Measurements from ENCODE around the gene DNAJB6. TPM values are rescaled to one million over a fixed set of nuclear protein-coding genes. Genes with fewer than 3 reads are reported as not detected.

DNAJB6 gene
- polyA plus RNA-seq, 3 donors = 66.6 to 117 (median 116) TPM

DNA sequence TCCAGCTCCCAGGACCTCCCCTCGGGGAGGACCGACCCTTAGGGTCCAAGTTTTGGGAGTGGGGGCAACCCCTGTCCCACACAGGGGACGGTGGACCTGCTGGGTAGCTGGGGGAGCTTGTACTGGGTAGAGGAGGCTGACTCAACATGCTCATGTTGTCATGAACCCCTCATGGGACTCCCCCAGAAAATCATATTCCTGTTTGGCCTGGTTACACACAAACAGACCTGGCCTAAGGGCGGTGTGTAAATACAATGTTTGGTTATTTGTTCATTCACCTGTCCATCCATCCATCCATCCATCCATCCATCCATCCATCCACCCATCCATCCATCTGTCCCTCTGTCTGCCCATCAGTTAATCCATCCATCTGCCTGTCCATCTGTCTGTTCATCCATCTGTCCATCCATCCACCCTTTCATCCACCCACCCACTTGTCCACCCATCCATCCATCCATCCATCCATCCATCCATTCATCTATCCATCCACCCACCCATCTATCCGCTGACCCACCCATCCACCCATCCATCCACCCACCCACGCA is 92.9 kb downstream of the DNAJB6 start:
- 77% methylated on average over 3 of the region's 6 CpGs for WGBS (ENCODE audit: insufficient coverage)
- Histone ChIP-seq H3K79me2 (ENCODE audit: insufficient read depth, low read length) (no peaks in the 10 kb centered on the region), H2AFZ (ENCODE audit: insufficient read depth, low read depth, low read length, poor library complexity, severe bottlenecking) (no peak overlapping the region), H3K4me2 (replicated peaks; ENCODE audit: extremely low read depth, low read length, poor library complexity, severe bottlenecking) (no peak overlapping the region), H3K9me3 (replicated peaks in 1 of 2; ENCODE audit: control insufficient read depth in 1 of 2, insufficient read depth in 1 of 2, low read length in 2 of 2) (no peaks in the 10 kb centered on the region), H3K4me1 (ENCODE audit: control insufficient read depth in 1 of 2, insufficient read depth in 2 of 2, low read length in 2 of 2) (peaks cover 7 to 8% of the 10 kb centered on the region in 2 donors), H3K36me3 (replicated peaks in 1 of 2; ENCODE audit: control insufficient read depth in 1 of 2, insufficient read depth in 2 of 2, low read length in 2 of 2) (no peaks in the 10 kb centered on the region), H3K4me3 (replicated peaks in 1 of 3; ENCODE audit: low read depth in 2 of 3, low read length in 3 of 3) (no peak overlapping the region), H4K20me1 (ENCODE audit: insufficient read depth, low read length) (no peaks in the 10 kb centered on the region), H3K9ac (ENCODE audit: insufficient read depth, low read length, poor library complexity, severe bottlenecking) (no peak overlapping the region), H3K27ac (ENCODE audit: low read depth in 1 of 2, low read length in 2 of 2) (no peak overlapping the region), H3K27me3 (ENCODE audit: control insufficient read depth in 2 of 2, insufficient read depth in 2 of 2, low read length in 2 of 2) (no peaks in the 10 kb centered on the region)
- peaks cover 12% of the 10 kb centered on the region for H3K4me1 Mint-ChIP-seq
- no peak for DNase-seq
- H3K9me3 Mint-ChIP-seq = no peaks in the 10 kb centered on the region
- peaks cover 3 to 7% (median 3%) of the 10 kb centered on the region in 3 donors for H3K27me3 Mint-ChIP-seq (ENCODE audit: low read depth in 3 of 3)
- H3K27ac Mint-ChIP-seq = no peak overlapping the region
- H3K36me3 Mint-ChIP-seq = no peaks in the 10 kb centered on the region
- H3K4me3 Mint-ChIP-seq = no peak overlapping the region
- intact Hi-C loops (cut with micrococcal nuclease) = loop anchor here in 1 of 2 donors (5.0 kb wide), 1 partner anchor 448 kb away; no protein-coding TSS in a partner anchor
- TF ChIP-seq, protein P1, sequence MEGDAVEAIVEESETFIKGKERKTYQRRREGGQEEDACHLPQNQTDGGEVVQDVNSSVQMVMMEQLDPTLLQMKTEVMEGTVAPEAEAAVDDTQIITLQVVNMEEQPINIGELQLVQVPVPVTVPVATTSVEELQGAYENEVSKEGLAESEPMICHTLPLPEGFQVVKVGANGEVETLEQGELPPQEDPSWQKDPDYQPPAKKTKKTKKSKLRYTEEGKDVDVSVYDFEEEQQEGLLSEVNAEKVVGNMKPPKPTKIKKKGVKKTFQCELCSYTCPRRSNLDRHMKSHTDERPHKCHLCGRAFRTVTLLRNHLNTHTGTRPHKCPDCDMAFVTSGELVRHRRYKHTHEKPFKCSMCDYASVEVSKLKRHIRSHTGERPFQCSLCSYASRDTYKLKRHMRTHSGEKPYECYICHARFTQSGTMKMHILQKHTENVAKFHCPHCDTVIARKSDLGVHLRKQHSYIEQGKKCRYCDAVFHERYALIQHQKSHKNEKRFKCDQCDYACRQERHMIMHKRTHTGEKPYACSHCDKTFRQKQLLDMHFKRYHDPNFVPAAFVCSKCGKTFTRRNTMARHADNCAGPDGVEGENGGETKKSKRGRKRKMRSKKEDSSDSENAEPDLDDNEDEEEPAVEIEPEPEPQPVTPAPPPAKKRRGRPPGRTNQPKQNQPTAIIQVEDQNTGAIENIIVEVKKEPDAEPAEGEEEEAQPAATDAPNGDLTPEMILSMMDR (IDR thresholded peaks at IDR 0.05) = no peak

DNA sequence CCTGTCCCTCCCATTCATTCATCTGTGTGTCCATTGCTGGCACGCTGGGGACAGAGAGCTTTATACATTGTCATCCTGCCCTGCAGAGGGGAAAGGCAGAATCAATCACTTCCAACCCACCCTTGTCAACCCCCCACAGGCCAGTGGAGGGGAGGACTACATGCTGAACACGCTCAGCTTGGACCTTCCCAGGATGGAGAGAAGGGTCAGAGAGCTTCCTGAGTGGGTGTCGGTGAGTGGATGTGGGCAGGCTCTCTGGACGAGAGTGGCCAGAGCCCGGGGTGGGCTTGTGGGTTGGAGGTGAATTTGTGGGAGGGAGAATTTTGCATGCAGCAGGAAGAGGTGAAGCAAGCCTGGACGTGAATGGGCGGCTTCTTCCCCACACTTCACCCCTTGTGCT is 93.9 kb downstream of the DNAJB6 start:
- intact Hi-C loops (cut with micrococcal nuclease) = loop anchor here in 1 of 2 donors (5.0 kb wide), 1 partner anchor 447 kb away; no protein-coding TSS in a partner anchor
- Mint-ChIP-seq H3K36me3 (no peaks in the 10 kb centered on the region), H3K9me3 (no peaks in the 10 kb centered on the region), H3K4me3 (no peak overlapping the region), H3K27me3 (ENCODE audit: low read depth in 3 of 3) (peaks cover 2 to 7% (median 5%) of the 10 kb centered on the region in 3 donors), H3K4me1 (peaks cover 12% of the 10 kb centered on the region), H3K27ac (no peak overlapping the region)
- Histone ChIP-seq H3K9ac (ENCODE audit: insufficient read depth, low read length, poor library complexity, severe bottlenecking) (no peak overlapping the region), H4K20me1 (ENCODE audit: insufficient read depth, low read length) (no peaks in the 10 kb centered on the region), H3K4me1 (ENCODE audit: control insufficient read depth in 1 of 2, insufficient read depth in 2 of 2, low read length in 2 of 2) (peaks cover 7 to 8% of the 10 kb centered on the region in 2 donors), H3K79me2 (ENCODE audit: insufficient read depth, low read length) (no peaks in the 10 kb centered on the region), H3K4me2 (replicated peaks; ENCODE audit: extremely low read depth, low read length, poor library complexity, severe bottlenecking) (no peak overlapping the region), H3K27ac (ENCODE audit: low read depth in 1 of 2, low read length in 2 of 2) (no peak overlapping the region), H3K36me3 (replicated peaks in 1 of 2; ENCODE audit: control insufficient read depth in 1 of 2, insufficient read depth in 2 of 2, low read length in 2 of 2) (no peaks in the 10 kb centered on the region), H3K4me3 (replicated peaks in 1 of 3; ENCODE audit: low read depth in 2 of 3, low read length in 3 of 3) (no peak overlapping the region), H3K27me3 (ENCODE audit: control insufficient read depth in 2 of 2, insufficient read depth in 2 of 2, low read length in 2 of 2) (no peaks in the 10 kb centered on the region), H3K9me3 (replicated peaks in 1 of 2; ENCODE audit: control insufficient read depth in 1 of 2, insufficient read depth in 1 of 2, low read length in 2 of 2) (no peaks in the 10 kb centered on the region), H2AFZ (ENCODE audit: insufficient read depth, low read depth, low read length, poor library complexity, severe bottlenecking) (no peak overlapping the region)
- TF ChIP-seq, protein P1 (IDR thresholded peaks at IDR 0.05) = no peak
- 100% methylated on average over 3 of the region's 7 CpGs for WGBS (ENCODE audit: insufficient coverage)
- DNase-seq = no peak
